ENCODE results near the gene NKX2-4. TPM values are rescaled to one million over a fixed set of nuclear protein-coding genes. Genes with fewer than 3 reads are reported as not detected.

The NKX2-4 gene
- total RNA-seq, 1 donor from 2014 or later: not detected

DNA sequence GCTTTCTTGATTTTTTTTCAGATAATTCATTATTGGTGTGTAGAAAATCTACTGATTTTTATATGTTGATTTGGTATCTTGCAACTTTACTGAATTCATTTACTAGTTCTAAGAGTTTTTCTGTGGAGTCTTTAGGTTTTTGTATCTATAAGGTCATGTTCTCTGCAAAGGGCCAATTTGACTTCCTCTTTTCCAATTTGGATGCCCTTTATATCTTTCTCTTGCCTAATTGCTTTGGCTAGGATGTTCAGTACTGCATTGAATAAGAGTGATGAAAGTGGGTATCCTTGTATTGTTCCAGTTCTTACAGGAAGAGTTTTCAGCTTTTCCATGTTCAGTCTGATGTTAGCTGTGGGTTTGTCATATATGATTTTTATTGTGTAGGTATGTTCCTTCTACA, 14.4 kb upstream of the NKX2-4 start:
- Histone ChIP-seq H3K4me3 (no peak overlapping the region), H3K9me3 (no peaks in the 10 kb centered on the region), H3K36me3 (no peaks in the 10 kb centered on the region), H3K4me1 (no peaks in the 10 kb centered on the region), H3K27me3 (peaks cover 14% of the 10 kb centered on the region), H3K27ac (no peak overlapping the region)
- TF ChIP-seq, protein P1, sequence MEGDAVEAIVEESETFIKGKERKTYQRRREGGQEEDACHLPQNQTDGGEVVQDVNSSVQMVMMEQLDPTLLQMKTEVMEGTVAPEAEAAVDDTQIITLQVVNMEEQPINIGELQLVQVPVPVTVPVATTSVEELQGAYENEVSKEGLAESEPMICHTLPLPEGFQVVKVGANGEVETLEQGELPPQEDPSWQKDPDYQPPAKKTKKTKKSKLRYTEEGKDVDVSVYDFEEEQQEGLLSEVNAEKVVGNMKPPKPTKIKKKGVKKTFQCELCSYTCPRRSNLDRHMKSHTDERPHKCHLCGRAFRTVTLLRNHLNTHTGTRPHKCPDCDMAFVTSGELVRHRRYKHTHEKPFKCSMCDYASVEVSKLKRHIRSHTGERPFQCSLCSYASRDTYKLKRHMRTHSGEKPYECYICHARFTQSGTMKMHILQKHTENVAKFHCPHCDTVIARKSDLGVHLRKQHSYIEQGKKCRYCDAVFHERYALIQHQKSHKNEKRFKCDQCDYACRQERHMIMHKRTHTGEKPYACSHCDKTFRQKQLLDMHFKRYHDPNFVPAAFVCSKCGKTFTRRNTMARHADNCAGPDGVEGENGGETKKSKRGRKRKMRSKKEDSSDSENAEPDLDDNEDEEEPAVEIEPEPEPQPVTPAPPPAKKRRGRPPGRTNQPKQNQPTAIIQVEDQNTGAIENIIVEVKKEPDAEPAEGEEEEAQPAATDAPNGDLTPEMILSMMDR (IDR thresholded peaks at IDR 0.05): no peak
- ATAC-seq: no peak
- DNase-seq: no peak
- intact Hi-C loops (cut with DNase I): no loop called here

DNA sequence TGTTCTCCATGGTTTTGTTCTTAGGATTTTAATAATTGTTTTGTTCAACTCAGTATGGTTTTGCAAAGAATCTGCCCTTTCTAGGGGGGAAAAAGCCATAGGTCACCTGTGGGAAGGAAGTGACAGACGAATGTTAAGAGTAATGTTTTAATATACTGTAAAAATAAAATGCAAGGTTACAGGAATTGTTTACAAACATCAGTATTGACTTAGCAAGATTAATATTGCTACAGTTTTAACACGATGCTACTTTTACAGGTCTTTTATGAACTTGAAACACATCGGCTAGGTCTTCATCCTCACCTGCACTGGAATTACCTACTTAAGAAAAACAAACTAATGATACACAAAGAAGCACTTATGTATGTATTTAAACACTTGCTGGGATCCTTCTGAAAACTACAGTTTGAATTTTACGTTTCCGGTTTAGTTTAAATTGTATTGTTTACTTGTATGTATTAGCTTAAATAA, 1.7 kb upstream of the NKX2-4 start:
- ATAC-seq (no peak), DNase-seq (no peak)
- Histone ChIP-seq H3K27ac (no peak overlapping the region), H3K36me3 (no peaks in the 10 kb centered on the region), H3K27me3 (peaks cover 100% of the 10 kb centered on the region), H3K4me1 (no peaks in the 10 kb centered on the region), H3K4me3 (no peak overlapping the region), H3K9me3 (no peaks in the 10 kb centered on the region)
- intact Hi-C loops (cut with DNase I): no loop called here
- TF ChIP-seq, protein P1 (IDR thresholded peaks at IDR 0.05): no peak

DNA sequence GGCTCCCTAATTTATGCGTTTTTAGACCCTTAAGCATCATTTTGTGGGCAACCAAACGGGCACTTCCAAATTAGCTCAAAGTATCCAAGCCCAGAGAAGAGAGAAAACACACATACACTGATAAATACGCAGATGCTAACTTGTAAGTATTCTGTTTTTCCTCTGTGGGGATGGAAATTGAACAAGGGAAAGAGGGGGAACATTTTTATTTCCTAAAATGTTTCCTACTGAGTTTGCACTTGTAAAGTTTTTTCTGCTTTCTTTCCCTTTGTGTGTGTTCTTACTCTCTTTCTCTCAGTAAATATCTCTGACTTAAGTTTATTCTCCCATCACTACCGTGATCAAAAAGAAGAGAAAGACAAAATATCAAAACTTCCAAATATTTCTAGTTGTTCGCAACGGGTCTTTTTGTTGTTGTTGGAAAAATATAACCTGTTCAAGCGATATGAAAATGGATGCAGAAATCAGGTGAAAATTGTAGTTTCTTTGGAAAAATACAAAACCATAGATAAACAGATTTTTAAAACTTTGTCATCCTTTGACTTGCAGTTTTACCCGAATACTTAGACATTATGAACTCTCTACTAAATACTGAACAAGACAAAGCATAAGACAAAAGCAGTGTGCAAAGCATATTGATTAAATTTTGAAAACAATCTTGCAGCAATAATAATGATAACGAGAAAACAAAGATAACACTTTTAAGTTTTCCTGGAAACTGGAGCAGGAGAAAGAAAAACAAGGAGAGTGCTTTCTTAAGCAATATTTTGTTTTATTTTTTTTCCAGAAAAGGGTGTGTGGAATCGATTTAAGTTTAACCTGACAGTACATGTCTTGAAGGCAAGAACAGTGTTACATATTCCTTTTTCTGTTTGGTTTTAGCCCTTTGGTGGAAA, 1.0 kb upstream of the NKX2-4 start:
- Histone ChIP-seq H3K4me1 (no peaks in the 10 kb centered on the region), H3K27ac (no peak overlapping the region), H3K27me3 (peaks cover 100% of the 10 kb centered on the region), H3K4me3 (no peak overlapping the region), H3K9me3 (no peaks in the 10 kb centered on the region), H3K36me3 (no peaks in the 10 kb centered on the region)
- intact Hi-C loops (cut with DNase I): no loop called here
- no peak for ATAC-seq
- TF ChIP-seq, protein P1 (IDR thresholded peaks at IDR 0.05): no peak
- DNase-seq: no peak

DNA sequence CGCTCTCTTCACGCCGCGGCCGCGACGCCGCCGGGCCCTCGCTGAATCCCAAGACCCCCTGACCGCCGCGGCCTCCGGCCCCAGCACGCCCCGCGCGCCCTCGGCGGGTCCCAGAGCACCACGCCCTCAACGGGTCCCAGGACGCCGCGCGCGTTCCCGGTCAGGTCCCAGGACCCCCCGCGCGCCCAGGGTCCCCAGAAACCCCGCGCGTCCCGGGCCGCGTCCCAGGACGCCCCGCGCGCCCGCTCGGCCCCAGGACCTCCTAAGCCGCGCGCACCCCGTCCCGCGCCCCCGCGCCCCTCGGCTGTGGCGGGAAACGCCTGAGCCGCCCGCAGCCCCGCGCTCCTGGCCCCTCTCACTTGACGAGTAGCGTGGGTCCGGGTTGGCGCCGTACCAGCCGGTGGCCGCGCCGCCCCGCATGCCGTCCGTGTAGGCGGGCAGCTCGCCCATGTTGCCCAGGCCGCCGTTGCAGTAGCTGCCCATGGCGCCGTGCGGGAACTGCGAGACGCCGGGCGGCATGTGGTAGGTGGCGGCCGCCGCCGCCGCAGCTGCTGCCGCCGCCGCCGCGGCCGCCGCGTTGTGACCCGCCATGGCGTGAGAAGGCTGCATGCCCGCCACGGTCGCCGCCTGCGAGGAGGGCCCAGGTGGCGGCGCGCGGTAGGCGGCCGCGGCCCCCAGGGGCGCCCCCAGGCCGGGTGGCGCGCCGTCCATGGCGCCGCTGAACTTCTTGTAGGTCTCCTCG, 556 bp downstream of the NKX2-4 start:
- peak; percentile 63 for DNase-seq
- Histone ChIP-seq H3K36me3 (no peaks in the 10 kb centered on the region), H3K27ac (no peak overlapping the region), H3K4me3 (no peak overlapping the region), H3K4me1 (no peaks in the 10 kb centered on the region), H3K9me3 (no peaks in the 10 kb centered on the region), H3K27me3 (peaks cover 100% of the 10 kb centered on the region)
- intact Hi-C loops (cut with DNase I): no loop called here
- ATAC-seq: peak; percentile 40
- TF ChIP-seq, protein P1 (IDR thresholded peaks at IDR 0.05): no peak

DNA sequence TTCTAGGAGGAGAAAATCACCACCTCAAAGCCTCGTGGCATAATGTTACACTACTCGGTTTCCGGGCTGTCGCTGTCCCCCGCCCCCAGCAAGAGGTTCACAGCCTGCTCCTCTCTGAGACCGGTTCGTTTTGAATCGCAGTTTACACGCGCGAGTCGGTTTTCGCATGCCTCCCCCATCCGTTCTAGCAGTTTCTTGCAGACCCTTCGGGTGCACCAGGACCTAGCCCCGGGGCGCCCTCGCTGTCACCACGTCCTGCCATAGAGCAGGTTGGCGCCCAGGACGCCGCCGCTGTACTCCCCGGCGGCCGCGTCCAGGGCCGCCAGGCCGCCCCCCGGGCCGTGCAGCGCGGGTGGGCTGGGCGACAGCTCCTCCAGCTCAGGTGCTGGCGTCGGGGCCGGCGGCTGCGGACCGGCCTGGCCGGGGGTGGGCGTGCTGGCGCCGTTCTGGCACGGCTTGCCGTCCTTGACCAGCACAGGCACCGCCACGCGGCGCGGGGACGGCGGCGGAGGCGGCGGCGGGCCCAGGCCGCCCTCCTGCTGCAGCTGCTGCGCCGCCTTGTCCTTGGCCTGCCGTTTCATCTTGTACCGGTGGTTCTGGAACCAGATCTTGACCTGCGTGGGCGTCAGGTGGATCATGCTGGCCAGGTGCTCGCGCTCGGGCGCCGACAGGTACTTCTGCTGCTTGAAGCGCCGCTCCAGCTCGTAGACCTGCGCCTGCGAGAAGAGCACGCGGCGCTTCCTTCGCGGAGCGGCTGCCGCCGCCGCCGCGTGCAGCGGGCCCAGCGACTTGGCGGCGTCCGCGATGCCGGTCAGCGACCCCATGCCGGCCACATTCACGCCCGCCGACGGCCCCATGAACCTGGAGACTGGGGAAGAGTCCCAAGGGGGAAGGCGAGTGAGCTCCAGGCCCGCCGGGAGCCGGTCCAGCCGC, 1.4 kb downstream of the NKX2-4 start:
- intact Hi-C loops (cut with DNase I): no loop called here
- DNase-seq (peak; percentile 66), ATAC-seq (peak; percentile 36)

More for the DNA sequence above, 1.4 kb downstream of the NKX2-4 start:
- TF ChIP-seq, protein P1 (IDR thresholded peaks at IDR 0.05): no peak
- Histone ChIP-seq H3K27me3 (peaks cover 99% of the 10 kb centered on the region), H3K9me3 (no peaks in the 10 kb centered on the region), H3K4me3 (no peak overlapping the region), H3K36me3 (no peaks in the 10 kb centered on the region), H3K4me1 (no peaks in the 10 kb centered on the region), H3K27ac (no peak overlapping the region)
